MG63 (cell line): ENCODE results near the gene AKAP6. TPM values are rescaled to one million over a fixed set of nuclear protein-coding genes. Genes with fewer than 3 reads are reported as not detected.
A peak's percentile ranks its signal among the peaks of the same experiment; 100 is the strongest.

Source experiments
- DNase-seq: peaks from one replicate; pipeline ENCODE4 v3.0.0-alpha.2; 2020
- H3K27me3 ChIP-seq: fragments of 250-450 bp; sonication (Bioruptor Pico); 2 replicates; pipeline ENCODE4 v1.5.1; 2020; ENCODE audit warnings: mild to moderate bottlenecking, moderate library complexity
- H3K36me3 ChIP-seq: fragments of 250-450 bp; sonication (Bioruptor Pico); 2 replicates; pipeline ENCODE4 v1.5.1; 2020; ENCODE audit warnings: mild to moderate bottlenecking, moderate library complexity
- H3K4me3 ChIP-seq: fragments of 250-450 bp; sonication (Bioruptor Pico); 2 replicates; pipeline ENCODE4 v1.5.1; 2020; ENCODE audit warnings: mild to moderate bottlenecking, moderate library complexity
- H3K9me3 ChIP-seq: fragments of 250-450 bp; sonication (Bioruptor Pico); 2 replicates; pipeline ENCODE4 v1.5.1; 2020; ENCODE audit warnings: mild to moderate bottlenecking, moderate library complexity
- total RNA-seq: library from RNA; depleted of rRNA; stranded (reverse); fragments of >200 nt; shearing (Covaris generic); gene quantifications from 2 replicates; pipeline ENCODE4 v1.2.3, GENCODE V29; 2014; ENCODE audit warnings: low replicate concordance

The AKAP6 gene
- total RNA-seq, 1 experiment from 2014 or later, result 1.7 TPM

- Histone ChIP-seq H3K9me3 (no peaks in the 10 kb centered on the region), H3K4me3 (no peak overlapping the region), H3K36me3 (no peaks in the 10 kb centered on the region), H3K27me3 (no peaks in the 10 kb centered on the region)
- no peak for DNase-seq
Measured at GRCh38 chr14:32413967-32414640, 85.0 kb downstream of the AKAP6 start.

DNA sequence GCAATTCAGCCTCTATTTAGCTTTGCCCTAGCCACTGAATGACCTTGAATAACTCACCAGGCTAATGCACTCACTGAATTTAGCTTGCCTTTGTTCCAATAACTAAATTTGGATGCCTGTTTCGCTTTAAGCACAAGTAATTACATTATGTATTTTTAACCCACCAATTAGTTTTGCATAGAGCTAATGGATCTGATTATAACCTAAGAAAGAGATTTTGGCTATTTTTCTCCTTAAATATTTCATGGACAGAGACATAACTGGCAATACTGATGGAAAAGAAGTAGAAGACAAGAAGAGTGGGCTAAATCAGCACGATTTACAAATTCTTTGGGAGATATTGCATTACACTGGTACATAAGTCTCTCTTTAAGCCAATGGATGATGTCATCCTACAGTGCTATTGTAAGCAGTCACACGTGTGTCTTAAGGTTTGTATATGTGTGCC, 85.7 kb downstream of the AKAP6 start:
- no peak for DNase-seq
- no peaks in the 10 kb centered on the region for H3K9me3 ChIP-seq
- H3K4me3 ChIP-seq, result no peak overlapping the region
- no peaks in the 10 kb centered on the region for H3K27me3 ChIP-seq
- no peaks in the 10 kb centered on the region for H3K36me3 ChIP-seq

DNA sequence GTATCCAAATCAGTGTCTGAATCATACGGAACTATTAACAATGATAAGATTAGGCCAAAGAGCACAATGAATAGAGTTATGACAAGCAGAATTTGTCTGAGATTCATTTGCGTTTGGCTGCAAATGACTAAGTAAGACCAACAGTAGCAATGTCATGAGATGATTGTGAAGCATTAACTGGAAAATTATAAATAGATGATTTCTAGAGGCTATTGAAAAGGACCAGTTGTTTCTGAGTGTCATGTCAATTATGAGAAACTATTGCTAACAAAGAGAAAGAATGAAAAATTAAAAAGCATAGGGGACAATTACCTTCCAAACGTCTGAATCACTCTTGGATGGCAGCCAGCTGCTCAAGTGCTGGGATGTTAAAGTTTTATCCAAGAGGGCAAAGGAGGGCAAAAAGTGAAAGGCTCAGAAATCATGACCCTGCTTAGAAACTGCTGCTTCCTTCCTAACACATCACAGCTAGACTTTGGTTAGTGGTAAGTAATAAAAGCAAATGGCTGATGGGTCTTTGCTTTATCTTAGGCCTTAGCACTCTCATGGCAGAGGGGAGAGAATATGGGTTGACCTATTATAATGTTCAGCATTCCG, 89.0 kb downstream of the AKAP6 start:
- Histone ChIP-seq H3K4me3 (no peak overlapping the region), H3K9me3 (no peaks in the 10 kb centered on the region), H3K27me3 (no peaks in the 10 kb centered on the region), H3K36me3 (no peaks in the 10 kb centered on the region)
- peak; percentile 56 for DNase-seq

- Histone ChIP-seq H3K9me3 (no peaks in the 10 kb centered on the region), H3K36me3 (no peaks in the 10 kb centered on the region), H3K27me3 (no peaks in the 10 kb centered on the region), H3K4me3 (no peak overlapping the region)
- DNase-seq, result no peak
Measured at GRCh38 chr14:32419429-32419828, 90.3 kb downstream of the AKAP6 start.

DNA sequence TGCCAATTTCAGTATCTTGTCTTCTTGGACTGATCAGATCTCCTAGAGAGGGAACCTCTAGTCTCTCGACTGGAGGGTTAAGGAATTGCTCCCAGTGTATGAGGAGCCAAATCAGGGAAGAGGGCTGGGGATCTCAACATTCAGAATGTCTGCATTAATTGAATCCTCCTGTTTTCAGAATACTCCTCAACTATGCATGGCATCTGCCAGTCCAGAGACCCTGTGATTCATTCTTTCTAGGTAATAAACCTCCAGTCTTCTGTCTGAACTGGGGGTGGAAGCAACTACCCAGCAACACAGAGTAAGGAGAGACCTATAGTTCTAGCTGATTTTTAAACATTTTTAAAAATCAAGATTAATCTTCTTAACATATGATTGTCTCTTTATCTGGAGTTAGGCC, 92.7 kb downstream of the AKAP6 start:
- H3K9me3 ChIP-seq, result no peaks in the 10 kb centered on the region

DNA sequence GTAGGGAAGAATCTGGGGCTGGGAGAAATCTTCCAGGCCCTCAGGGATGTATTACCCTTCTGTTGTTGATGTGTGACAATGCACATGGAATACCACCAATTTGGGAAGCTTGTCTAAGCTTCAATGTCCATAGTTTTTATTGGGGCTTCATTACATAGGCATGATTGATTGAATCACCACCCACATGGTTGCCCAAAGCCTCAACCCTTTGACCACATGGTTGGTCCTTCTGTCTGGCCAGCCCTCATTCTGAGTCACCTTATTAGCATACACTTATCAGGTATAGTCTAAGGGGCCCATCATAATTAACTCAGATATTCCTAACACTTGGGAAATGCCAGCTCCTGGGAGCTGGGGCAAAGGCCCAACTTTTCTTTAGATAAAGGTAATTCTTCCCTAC, 93.3 kb downstream of the AKAP6 start:
- H3K36me3 ChIP-seq, result no peaks in the 10 kb centered on the region
- DNase-seq, result no peak

More for the DNA sequence above, 92.7 kb downstream of the AKAP6 start:
- Histone ChIP-seq H3K4me3 (no peak overlapping the region), H3K27me3 (no peaks in the 10 kb centered on the region), H3K36me3 (no peaks in the 10 kb centered on the region)
- DNase-seq, result no peak

GRCh38 chr14:32426028-32426427, 96.9 kb downstream of the AKAP6 start:
- H3K27me3 ChIP-seq, result no peaks in the 10 kb centered on the region
- H3K4me3 ChIP-seq, result no peak overlapping the region
- DNase-seq, result no peak
- H3K9me3 ChIP-seq, result no peaks in the 10 kb centered on the region
- H3K36me3 ChIP-seq, result no peaks in the 10 kb centered on the region

More for the DNA sequence above, 93.3 kb downstream of the AKAP6 start:
- Histone ChIP-seq H3K9me3 (no peaks in the 10 kb centered on the region), H3K27me3 (no peaks in the 10 kb centered on the region), H3K4me3 (no peak overlapping the region)

DNA sequence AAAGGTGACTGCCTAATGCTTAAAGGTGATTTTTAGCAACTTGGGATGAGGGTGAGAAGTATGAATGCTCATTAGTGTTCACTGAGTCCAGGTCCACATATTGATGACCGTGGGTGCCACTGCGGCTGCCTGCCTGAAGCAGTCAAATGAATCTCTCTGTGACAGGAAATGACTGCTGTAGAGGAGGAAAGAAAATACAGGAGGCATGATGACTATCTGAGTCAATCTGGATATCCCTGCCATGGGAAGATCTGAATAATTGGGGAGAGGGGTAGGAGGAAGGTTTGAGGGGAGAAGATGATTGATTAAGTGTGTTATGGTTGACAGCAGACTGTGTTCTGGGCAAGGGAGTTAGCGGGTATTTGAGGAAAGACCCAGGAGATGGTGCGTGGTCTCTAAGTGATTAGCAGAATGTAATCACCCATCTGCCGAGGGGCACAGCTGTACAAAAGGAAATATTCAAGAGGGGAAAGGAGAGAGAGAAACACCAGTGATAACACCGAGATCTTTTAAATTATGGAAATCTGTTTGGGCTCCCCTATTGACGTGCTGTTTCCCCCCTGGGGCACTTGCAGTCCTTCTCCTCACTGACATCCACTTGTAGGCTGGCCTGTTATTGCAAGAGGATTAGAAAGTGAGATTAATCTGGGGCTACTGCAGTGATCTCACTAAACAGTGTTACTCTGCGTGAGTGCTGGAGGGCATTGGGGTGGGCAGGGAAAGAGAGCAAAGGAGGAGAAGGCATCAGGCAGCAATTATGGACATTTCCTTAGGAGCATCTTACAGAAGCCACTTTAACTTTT, 97.7 kb downstream of the AKAP6 start:
- DNase-seq, result no peak
- H3K36me3 ChIP-seq, result no peaks in the 10 kb centered on the region
- H3K4me3 ChIP-seq, result no peak overlapping the region
- no peaks in the 10 kb centered on the region for H3K9me3 ChIP-seq
- H3K27me3 ChIP-seq, result no peaks in the 10 kb centered on the region

- Histone ChIP-seq H3K9me3 (no peaks in the 10 kb centered on the region), H3K4me3 (no peak overlapping the region), H3K27me3 (no peaks in the 10 kb centered on the region), H3K36me3 (no peaks in the 10 kb centered on the region)
- no peak for DNase-seq
Measured at GRCh38 chr14:32427726-32428528, 98.8 kb downstream of the AKAP6 start.

DNA sequence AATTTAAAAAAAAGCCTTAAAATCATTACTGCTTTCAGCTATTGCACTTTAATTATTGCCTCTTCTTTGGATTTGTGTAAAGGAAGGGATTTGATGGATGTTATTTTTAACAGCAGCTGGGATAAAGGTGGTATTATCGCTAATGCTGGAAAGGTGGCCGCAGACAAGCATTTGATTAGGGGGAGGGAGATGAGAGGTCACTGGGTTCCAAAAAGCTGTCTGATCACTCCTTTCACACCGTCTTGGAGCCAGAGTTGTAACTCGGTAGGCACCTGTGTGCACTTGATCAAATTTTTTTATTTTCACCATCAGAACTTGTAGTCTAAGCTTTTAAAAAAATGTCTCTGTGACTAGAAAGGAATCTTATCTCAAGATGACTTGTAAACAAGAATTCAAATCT, 99.8 kb downstream of the AKAP6 start:
- Histone ChIP-seq H3K9me3 (no peaks in the 10 kb centered on the region), H3K36me3 (no peaks in the 10 kb centered on the region), H3K27me3 (no peaks in the 10 kb centered on the region), H3K4me3 (no peak overlapping the region)
- no peak for DNase-seq

GRCh38 chr14:32430326-32430725, 101.2 kb downstream of the AKAP6 start:
- no peaks in the 10 kb centered on the region for H3K9me3 ChIP-seq
- H3K36me3 ChIP-seq, result no peaks in the 10 kb centered on the region
- H3K4me3 ChIP-seq, result no peak overlapping the region
- no peaks in the 10 kb centered on the region for H3K27me3 ChIP-seq
- DNase-seq, result no peak

GRCh38 chr14:32432813-32433538, 103.9 kb downstream of the AKAP6 start:
- H3K4me3 ChIP-seq, result no peak overlapping the region
- H3K36me3 ChIP-seq, result no peaks in the 10 kb centered on the region
- DNase-seq, result no peak
- no peaks in the 10 kb centered on the region for H3K9me3 ChIP-seq
- H3K27me3 ChIP-seq, result no peaks in the 10 kb centered on the region

GRCh38 chr14:32434180-32434579, 105.1 kb downstream of the AKAP6 start:
- Histone ChIP-seq H3K4me3 (no peak overlapping the region), H3K27me3 (no peaks in the 10 kb centered on the region), H3K36me3 (no peaks in the 10 kb centered on the region), H3K9me3 (no peaks in the 10 kb centered on the region)
- no peak for DNase-seq

- Histone ChIP-seq H3K27me3 (no peaks in the 10 kb centered on the region), H3K4me3 (no peak overlapping the region), H3K9me3 (no peaks in the 10 kb centered on the region), H3K36me3 (no peaks in the 10 kb centered on the region)
- DNase-seq, result no peak
Measured at GRCh38 chr14:32434880-32435279, 105.8 kb downstream of the AKAP6 start.

GRCh38 chr14:32435411-32435810, 106.3 kb downstream of the AKAP6 start:
- no peak for DNase-seq
- Histone ChIP-seq H3K36me3 (no peaks in the 10 kb centered on the region), H3K27me3 (no peaks in the 10 kb centered on the region), H3K4me3 (no peak overlapping the region), H3K9me3 (no peaks in the 10 kb centered on the region)

DNA sequence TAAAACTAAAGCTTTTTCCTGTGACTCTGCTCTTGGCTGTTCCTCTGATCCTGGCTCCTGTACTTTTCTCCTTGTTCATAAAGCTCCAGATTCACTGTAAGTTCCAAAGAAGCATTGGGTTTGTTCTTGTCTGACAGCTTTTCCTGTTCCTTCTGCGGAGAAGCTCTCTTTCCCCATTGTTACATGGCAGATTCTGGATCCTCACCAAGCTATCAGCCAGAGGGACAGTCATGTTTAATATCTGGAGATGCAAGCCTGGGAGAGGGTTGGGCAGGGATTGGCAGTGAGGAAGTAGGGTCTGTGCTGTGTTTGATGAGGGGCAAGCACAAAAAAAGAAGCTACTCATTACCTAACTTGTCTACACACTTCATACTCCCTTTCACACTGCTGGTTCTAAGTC, 107.9 kb downstream of the AKAP6 start:
- no peak for DNase-seq

More for the DNA sequence above, 107.9 kb downstream of the AKAP6 start:
- H3K9me3 ChIP-seq, result no peaks in the 10 kb centered on the region
- no peaks in the 10 kb centered on the region for H3K36me3 ChIP-seq
- no peak overlapping the region for H3K4me3 ChIP-seq
- H3K27me3 ChIP-seq, result no peaks in the 10 kb centered on the region
